Spleen (tissue), 7 donors: ENCODE data around the gene GRAMD1B.

Source experiments
- POLR2A ChIP-seq, 3 donors: fragments of 450-650 bp; IDR thresholded peaks; one replicate each; pipeline ENCODE4 v1.5.1; 2017; ENCODE audit warnings: antibody characterized with exemption in 3 of 3, mild to moderate bottlenecking in 1 of 3
- TF ChIP-seq, protein P1 (sequence below), 11 experiments: fragments of 200-600 bp in 7 of 11; fragments of 450-650 bp in 4 of 11; sonication (generic) in 4 of 11; IDR thresholded peaks in 8 of 11; conservative IDR thresholded peaks in 3 of 11; 1 replicate in 7 of 11; 2 replicates in 4 of 11; pipeline versions ENCODE4 v1.4.0 to v1.8.0; 2016 to 2021; ENCODE audit warnings: antibody characterized with exemption in 11 of 11, inconsistent platforms in 4 of 11, mild to moderate bottlenecking in 1 of 11
- donor health status: DM: no; HTN: no; CAD: no; lungs with moderate emphysema.
- donor health status: DM: no; HTN: no; CAD: no.
- donor health status: DM: no; HTN: no; CAD: no.

DNA sequence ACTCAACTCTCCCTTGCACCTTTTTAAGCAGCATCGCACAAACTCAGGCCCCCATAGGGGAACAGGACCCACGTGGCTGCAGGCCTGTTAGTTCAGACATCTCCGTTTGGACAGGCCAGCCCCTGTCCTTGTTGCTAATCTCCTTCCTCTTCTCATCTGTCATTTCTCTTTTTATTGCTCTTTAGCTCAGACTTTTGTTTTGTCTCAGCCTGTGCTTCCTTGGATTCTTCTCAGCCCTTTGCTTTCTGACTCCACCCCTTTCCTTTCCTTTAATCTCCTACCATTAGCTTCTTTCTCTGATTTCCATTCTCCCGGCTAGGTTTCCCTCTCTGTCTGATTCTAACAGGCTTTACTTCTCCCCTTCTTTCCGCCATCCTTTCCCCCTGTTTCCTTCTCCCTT lies 155.6 kb downstream of the GRAMD1B start:
- TF ChIP-seq, protein P1, sequence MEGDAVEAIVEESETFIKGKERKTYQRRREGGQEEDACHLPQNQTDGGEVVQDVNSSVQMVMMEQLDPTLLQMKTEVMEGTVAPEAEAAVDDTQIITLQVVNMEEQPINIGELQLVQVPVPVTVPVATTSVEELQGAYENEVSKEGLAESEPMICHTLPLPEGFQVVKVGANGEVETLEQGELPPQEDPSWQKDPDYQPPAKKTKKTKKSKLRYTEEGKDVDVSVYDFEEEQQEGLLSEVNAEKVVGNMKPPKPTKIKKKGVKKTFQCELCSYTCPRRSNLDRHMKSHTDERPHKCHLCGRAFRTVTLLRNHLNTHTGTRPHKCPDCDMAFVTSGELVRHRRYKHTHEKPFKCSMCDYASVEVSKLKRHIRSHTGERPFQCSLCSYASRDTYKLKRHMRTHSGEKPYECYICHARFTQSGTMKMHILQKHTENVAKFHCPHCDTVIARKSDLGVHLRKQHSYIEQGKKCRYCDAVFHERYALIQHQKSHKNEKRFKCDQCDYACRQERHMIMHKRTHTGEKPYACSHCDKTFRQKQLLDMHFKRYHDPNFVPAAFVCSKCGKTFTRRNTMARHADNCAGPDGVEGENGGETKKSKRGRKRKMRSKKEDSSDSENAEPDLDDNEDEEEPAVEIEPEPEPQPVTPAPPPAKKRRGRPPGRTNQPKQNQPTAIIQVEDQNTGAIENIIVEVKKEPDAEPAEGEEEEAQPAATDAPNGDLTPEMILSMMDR (IDR thresholded peaks at IDR 0.05 in 8 of 11, conservative IDR thresholded peaks at IDR 0.05 in 3 of 11): no peak
- TF ChIP-seq POLR2A (IDR thresholded peaks at IDR 0.05): no peak
